GM06990 (cell line): Measurements from ENCODE around the gene STAM.
A peak's percentile ranks its signal among the peaks of the same experiment; 100 is the strongest.

ENCODE experiments used
- DNase-seq: peaks from one replicate; pipeline ENCODE4 v3.0.0-alpha.2; 2011; ENCODE audit not compliant: insufficient read length; ENCODE audit errors: extremely low read depth
- H3K27me3 ChIP-seq: replicated peaks from 2 replicates; pipeline ENCODE4 v1.6.0; 2011; ENCODE audit warnings: low read length; ENCODE audit not compliant: control insufficient read depth, insufficient read depth
- H3K36me3 ChIP-seq: 2 replicates; pipeline ENCODE4 v1.5.1; 2011; ENCODE audit warnings: low read length; ENCODE audit not compliant: control insufficient read depth, insufficient read depth
- H3K4me3 ChIP-seq: replicated peaks from 2 replicates; pipeline ENCODE4 v1.5.1; 2011; ENCODE audit warnings: low read depth, mild to moderate bottlenecking, control low read depth, low read length
- CTCF ChIP-seq: IDR thresholded peaks from 2 replicates; pipeline ENCODE4 v1.5.1; 2011; ENCODE audit warnings: low read length, control low read depth, mild to moderate bottlenecking, inconsistent platforms; ENCODE audit not compliant: insufficient read depth, poor library complexity, severe bottlenecking

Gene STAM

GRCh38 chr10:17668435-17669184, 24.7 kb downstream of the STAM start:
- no peaks in the 10 kb centered on the region for H3K27me3 ChIP-seq
- DNase-seq = no peak
- TF ChIP-seq CTCF = no peak
- no peak overlapping the region for H3K4me3 ChIP-seq
- H3K36me3 ChIP-seq = no peaks in the 10 kb centered on the region

GRCh38 chr10:17669185-17669872, 25.4 kb downstream of the STAM start:
- no peaks in the 10 kb centered on the region for H3K36me3 ChIP-seq
- peak overlapping the region; percentile 32 for H3K4me3 ChIP-seq
- no peaks in the 10 kb centered on the region for H3K27me3 ChIP-seq
- peak; percentile 35 for DNase-seq
- TF ChIP-seq CTCF = no peak

- no peak for TF ChIP-seq CTCF
- Histone ChIP-seq H3K36me3 (no peaks in the 10 kb centered on the region), H3K4me3 (no peak overlapping the region), H3K27me3 (no peaks in the 10 kb centered on the region)
- no peak for DNase-seq
These were observed 27.4 kb downstream of the STAM start for GRCh38 chr10:17671307-17671706.

- no peak overlapping the region for H3K4me3 ChIP-seq
- no peak for DNase-seq
These were observed 29.6 kb downstream of the STAM start for GRCh38 chr10:17673471-17674061.

GRCh38 chr10:17674566-17674965, 30.6 kb downstream of the STAM start:
- TF ChIP-seq CTCF = no peak
- Histone ChIP-seq H3K36me3 (no peaks in the 10 kb centered on the region), H3K27me3 (no peaks in the 10 kb centered on the region), H3K4me3 (no peak overlapping the region)
- DNase-seq = no peak

More at GRCh38 chr10:17673471-17674061, 29.6 kb downstream of the STAM start:
- TF ChIP-seq CTCF = no peak
- Histone ChIP-seq H3K36me3 (no peaks in the 10 kb centered on the region), H3K27me3 (no peaks in the 10 kb centered on the region)
